HG02763 (cell line): Measurements from ENCODE around the gene STEAP3.

Experiments used
- ATAC-seq: cut with Tn5 transposase; IDR thresholded peaks from one replicate; pipeline ENCODE4 v1.9.1; 2021; ENCODE audit warnings: mild to moderate bottlenecking, moderate library complexity; ENCODE audit not compliant: unreplicated experiment

STEAP3 gene

GRCh38 chr2:119223521-119224390 lies at the start of gene STEAP3:
Gene STEAP3 (plus strand): TSS chr2:119223834. CDS start chr2:119231013, 7,179 bp downstream.
- peak; percentile 70 for ATAC-seq

GRCh38 chr2:119174216-119174992 lies 49.2 kb upstream of the STEAP3 start:
- ATAC-seq = peak; percentile 56

- ATAC-seq = no peak
Observed at GRCh38 chr2:119174993-119175347, 48.7 kb upstream of the STEAP3 start.

- no peak for ATAC-seq
Observed at GRCh38 chr2:119175517-119175916, 48.1 kb upstream of the STEAP3 start.

GRCh38 chr2:119177171-119177837 lies 46.3 kb upstream of the STEAP3 start:
- no peak for ATAC-seq

- ATAC-seq = no peak
Observed at GRCh38 chr2:119177838-119178190, 45.8 kb upstream of the STEAP3 start.

- ATAC-seq = no peak
Observed at GRCh38 chr2:119178776-119179175, 44.9 kb upstream of the STEAP3 start.

- ATAC-seq = no peak
Observed at GRCh38 chr2:119179202-119179601, 44.4 kb upstream of the STEAP3 start.

GRCh38 chr2:119179991-119180390 lies 43.6 kb upstream of the STEAP3 start:
- no peak for ATAC-seq

GRCh38 chr2:119180892-119181291 lies 42.7 kb upstream of the STEAP3 start:
- no peak for ATAC-seq

- no peak for ATAC-seq
Observed at GRCh38 chr2:119181391-119181790, 42.2 kb upstream of the STEAP3 start.

- no peak for ATAC-seq
Observed at GRCh38 chr2:119181791-119182445, 41.7 kb upstream of the STEAP3 start.

GRCh38 chr2:119184512-119184911 lies 39.1 kb upstream of the STEAP3 start:
- ATAC-seq = no peak

- no peak for ATAC-seq
Observed at GRCh38 chr2:119190321-119191111, 33.1 kb upstream of the STEAP3 start.

GRCh38 chr2:119192893-119193292 lies 30.7 kb upstream of the STEAP3 start:
- no peak for ATAC-seq

GRCh38 chr2:119195001-119195400 lies 28.6 kb upstream of the STEAP3 start:
- no peak for ATAC-seq

GRCh38 chr2:119195887-119196286 lies 27.7 kb upstream of the STEAP3 start:
- ATAC-seq = no peak

GRCh38 chr2:119196301-119197125 lies 27.1 kb upstream of the STEAP3 start:
- ATAC-seq = no peak

GRCh38 chr2:119197126-119197405 lies 26.6 kb upstream of the STEAP3 start:
- ATAC-seq = no peak
